ENCODE results near the gene MLYCD.

Gene MLYCD

GRCh38 chr16:83968306-83968851 lies 69.5 kb downstream of the MLYCD start:
- DNase-seq = no peak

GRCh38 chr16:83968891-83969649 lies 70.2 kb downstream of the MLYCD start:
- DNase-seq = no peak

GRCh38 chr16:83969771-83970429 lies 71.0 kb downstream of the MLYCD start:
- DNase-seq = no peak

- no peak for DNase-seq
Measured at GRCh38 chr16:83970430-83970815, 71.5 kb downstream of the MLYCD start.

- no peak for DNase-seq
Measured at GRCh38 chr16:83971165-83972130, 72.5 kb downstream of the MLYCD start.

GRCh38 chr16:83972256-83973008 lies 73.5 kb downstream of the MLYCD start:
- DNase-seq = no peak

- no peak for DNase-seq
Measured at GRCh38 chr16:83973077-83973476, 74.2 kb downstream of the MLYCD start.

GRCh38 chr16:83973581-83974385 lies 74.9 kb downstream of the MLYCD start:
- DNase-seq = peak in 1 of 56 donors; percentile 52

GRCh38 chr16:83974475-83974874 lies 75.6 kb downstream of the MLYCD start:
- no peak for DNase-seq

GRCh38 chr16:83975590-83976260 lies 76.8 kb downstream of the MLYCD start:
- DNase-seq = no peak

Measured in amygdala (tissue), 56 donors.